Middle frontal gyrus (tissue), 1 donor: ENCODE results near the gene CYP8B1.

Experiments used
- DNase-seq: peaks from one replicate; pipeline ENCODE4 v3.0.0-alpha.2; 2015; ENCODE audit warnings: low spot score; ENCODE audit errors: extremely low spot score

The CYP8B1 gene

GRCh38 chr3:42827023-42827422, 48.7 kb downstream of the CYP8B1 start:
- no peak for DNase-seq

GRCh38 chr3:42826141-42826540, 49.5 kb downstream of the CYP8B1 start:
- no peak for DNase-seq

- DNase-seq: no peak
Measured at GRCh38 chr3:42823351-42823750, 52.3 kb downstream of the CYP8B1 start.

GRCh38 chr3:42822828-42823227, 52.9 kb downstream of the CYP8B1 start:
- no peak for DNase-seq
